ENCODE results near the gene B4GALT2.

The B4GALT2 gene

DNA sequence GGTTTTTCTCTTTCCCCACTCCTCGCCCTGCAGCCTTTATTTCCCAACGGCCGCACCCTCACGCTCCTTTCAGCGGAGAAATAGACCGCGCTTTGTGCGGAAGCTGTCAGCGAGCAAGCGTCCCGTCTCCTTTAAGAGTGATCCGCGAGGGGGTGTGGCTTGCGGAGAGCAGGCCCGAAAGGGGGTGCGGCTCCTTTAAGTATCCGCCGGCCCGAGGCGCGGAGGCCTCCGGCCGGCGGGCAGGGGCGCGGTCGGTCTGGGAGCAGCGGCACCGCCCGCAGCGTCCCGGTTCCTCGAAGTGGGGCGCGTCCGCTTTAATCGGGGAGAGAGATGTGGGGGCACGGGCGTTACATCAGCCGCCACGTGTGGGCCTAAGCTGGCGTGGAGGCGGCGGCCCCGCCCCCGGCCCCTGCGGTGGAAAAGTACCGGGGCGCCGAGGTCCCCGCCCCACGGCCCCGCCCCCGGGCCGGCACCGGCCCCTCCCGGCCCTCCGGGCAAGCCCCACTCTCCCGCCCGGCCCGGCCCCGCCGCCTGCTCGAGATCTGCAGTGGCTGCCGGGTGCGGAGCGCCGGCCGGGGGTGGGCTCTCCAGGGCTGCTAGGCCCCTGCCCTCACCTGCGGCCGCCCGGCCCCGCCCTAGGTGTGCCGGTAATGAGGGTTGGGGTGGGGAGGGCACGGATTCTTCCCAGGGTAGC lies 51.0 kb downstream of the B4GALT2 start:
- DNase-seq (ENCODE audit: low spot score), result peak; percentile 94

DNA sequence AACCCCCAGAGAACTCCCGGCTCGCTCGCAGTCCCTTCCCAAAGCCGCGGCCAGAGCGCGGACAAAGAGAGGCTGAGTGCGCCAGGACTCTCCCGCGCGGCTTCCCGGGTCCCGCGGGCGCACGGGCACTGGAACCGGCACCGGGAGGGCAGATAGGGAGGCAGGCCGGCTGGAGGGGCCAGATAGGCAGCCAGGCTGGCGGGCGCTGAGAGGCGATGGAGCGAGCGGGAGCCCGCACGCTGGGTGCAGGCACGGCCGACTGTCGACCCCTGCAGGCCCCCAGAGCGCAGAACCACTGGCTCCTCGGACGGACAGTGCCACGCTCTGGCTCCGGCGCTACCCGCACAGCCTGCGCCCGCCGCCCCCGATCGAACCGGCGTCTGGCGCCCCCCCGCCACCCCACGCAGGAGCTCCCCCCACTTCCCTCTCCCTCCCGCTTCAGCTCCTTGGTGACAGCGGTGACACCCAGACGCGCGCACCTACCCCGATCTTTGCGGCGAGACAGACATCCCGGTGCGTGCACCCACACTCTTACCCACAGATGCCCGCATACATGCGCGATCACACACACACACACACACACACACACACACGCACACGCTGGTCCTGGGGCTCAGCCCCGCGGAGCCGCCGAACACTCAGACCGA lies 51.7 kb downstream of the B4GALT2 start:
- peak; percentile 78 for DNase-seq (ENCODE audit: low spot score)

DNA sequence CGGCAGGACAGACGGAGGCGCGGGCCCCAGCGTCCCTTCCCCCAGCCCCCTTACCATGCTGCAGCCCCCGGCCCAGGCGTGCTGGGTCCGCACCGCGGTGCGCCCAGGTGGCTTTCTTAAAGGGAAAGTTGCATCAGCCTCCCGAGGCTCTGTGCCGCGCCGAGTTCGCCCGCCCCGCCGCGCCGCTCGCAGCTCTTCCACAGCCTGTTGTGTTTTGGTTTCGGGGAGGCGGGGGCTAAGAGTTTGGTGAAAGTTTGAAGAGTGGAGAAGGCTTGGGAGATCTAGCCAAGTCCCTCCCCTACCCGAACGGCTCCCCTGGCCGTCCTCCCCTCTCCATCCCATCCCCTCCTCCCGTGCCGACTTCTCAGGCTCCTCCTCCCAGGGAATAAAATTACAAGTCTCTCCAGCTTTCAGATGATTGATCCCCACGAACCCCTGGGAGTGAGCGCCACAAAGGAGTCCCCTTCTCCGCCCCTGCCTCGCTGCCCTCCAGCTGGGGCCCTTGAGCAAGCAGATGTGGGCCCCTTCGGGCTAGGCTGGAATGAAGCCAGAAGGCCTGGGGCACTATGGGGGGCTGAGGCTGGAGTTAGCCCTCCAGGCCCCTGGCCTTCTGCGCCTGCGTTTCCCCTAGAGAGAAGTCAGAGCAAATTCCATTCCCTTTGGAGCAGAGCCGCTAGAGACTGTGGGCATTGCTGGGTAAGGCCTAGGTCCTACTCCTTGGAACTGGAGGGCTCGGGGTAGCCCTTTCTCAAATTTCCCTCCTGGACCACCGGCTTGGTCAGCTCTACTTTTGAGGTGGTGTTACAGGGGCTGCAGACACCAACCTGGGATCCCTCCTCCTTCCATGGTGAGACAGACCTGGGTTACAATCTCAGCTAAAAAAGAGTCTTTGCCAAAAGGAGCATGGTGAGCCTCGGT lies 52.5 kb downstream of the B4GALT2 start, which contains the start of gene SLC6A9:
Gene SLC6A9, minus strand, starts transcription at position 211 of the 918 bp plus-strand sequence. CDS start 7,185 bp downstream, outside the sequence.
- peak; percentile 73 for DNase-seq (ENCODE audit: low spot score)

DNA sequence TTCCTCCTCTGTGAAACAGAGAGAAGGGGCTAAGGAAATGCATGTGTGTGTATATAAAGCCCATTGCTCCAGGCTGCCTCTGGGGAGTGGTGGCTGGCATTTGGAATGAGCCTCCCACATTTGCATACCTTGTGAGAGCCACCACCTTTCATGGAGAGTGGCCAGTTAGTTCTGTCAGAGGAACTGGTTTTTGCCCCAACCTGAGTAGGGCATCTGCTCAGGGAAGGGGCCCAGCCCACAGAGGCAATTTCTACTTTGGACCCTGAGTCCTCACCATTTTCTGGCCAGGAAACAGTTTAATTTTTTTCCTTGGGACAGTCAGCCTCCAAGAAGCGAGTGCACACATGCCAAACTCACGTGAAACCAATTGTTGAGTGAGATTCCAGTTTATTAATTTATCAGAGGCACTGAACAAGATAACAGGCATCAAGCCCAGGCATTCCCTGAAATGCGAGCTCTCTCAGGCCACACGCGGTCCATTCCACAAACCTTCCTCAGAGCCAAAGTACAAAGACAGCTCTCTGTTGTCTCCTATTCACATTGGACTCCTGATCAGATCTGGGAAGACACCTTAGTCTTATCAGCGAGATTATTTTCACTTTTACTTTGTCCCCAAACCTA lies 53.3 kb downstream of the B4GALT2 start:
- no peak for DNase-seq (ENCODE audit: low spot score)

DNA sequence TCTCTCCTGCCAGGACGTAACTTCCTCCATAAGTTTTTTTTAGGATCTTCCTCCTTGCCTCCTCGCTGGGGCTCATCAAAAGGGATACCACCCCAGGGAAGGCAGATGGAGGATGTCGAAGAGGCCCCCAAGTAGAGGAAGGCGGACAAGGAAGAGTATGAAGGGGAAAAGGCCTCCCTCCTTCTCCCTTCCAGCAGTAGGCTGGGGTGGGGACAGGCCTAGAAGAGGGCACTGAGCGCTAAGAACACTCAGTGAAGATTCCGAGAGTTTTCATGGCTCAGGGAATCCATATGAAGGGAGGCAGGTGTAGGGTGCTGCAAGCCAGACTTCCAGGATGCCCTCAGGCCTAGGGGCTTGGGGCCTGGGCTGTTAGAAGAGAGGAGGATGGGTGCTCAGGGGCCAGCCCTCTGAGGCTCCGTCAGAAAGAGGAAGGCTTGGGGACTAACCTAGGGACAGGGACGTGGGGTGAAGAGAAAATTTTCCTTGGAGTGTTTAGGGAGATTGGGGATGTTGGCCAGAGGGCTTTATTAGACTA lies 54.1 kb downstream of the B4GALT2 start:
- DNase-seq (ENCODE audit: low spot score), result no peak

DNA sequence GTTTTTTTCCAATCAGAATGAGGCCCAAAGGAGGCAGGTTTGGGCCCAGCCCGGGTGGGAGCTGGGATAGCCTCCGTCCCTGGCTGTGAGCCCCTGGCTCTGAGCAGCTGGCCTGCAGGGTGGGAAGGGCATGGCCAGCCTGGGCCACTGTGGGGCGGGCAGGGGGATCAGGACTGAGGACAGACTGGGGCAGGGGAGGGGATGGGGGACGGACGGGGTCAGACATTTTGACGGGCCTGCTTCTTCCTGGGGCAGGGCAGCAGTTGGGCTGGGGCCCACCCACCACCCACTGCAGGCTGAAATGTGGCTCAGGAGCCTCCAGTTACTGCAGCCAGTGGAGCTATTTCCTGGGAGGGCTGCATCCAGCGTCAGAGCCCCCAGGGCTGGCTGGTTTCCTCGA lies 54.7 kb downstream of the B4GALT2 start:
- DNase-seq (ENCODE audit: low spot score), result no peak

DNA sequence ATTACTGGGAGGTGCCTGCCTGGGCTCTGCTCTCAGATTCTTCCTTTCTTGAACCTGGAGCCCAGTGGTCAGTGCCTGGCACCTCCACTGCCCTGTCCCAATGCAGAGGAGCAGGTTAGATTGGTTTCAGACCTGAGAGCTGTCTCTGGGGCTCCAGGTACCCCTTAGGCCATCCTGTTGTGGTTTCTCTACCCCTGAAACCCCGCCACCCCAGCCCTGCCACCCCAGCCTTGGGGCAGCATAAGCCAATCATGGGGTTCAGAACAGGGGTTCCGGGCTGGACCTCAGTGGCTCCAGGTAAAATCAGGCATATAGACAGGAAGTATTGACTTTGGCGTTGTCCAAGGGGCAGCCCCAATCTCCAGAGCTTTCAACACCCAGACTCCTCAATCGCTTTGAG lies 55.4 kb downstream of the B4GALT2 start:
- DNase-seq (ENCODE audit: low spot score), result no peak

DNA sequence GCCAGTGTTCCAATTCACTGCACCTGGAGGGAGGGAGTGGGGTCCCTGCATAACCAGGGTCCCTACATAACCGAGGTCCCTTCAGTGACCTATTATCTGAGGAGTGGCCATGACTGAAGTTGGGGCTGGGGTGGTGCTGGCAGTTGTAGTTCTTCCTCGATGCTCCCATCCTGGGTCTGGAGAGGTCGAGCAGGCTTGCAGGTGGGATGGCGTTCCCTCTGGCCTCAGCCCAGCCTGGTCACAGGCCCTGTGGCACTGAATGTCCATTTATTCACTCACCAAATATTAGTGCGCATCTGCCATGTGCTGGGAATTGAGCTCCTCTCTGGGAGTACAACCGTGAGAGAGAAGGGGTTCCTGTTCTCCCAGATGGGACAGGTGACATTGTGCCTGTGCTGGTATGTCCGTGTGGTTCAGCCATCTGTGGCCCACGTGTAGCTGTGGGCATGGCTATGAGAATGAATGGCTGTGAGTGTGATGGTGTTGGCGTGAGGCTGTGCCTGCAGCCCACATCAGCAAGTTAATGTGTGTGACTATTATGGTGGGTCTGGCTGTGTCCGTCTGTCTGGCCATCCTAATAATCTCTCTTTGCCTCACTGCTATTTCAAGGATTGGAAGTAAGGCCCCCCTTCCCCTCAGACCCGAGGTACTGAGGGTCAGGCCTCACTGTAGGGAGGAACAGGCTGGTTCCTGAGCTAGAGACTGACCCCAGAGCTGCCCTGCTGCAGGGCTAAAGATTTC lies 56.1 kb downstream of the B4GALT2 start:
- DNase-seq (ENCODE audit: low spot score), result no peak

DNA sequence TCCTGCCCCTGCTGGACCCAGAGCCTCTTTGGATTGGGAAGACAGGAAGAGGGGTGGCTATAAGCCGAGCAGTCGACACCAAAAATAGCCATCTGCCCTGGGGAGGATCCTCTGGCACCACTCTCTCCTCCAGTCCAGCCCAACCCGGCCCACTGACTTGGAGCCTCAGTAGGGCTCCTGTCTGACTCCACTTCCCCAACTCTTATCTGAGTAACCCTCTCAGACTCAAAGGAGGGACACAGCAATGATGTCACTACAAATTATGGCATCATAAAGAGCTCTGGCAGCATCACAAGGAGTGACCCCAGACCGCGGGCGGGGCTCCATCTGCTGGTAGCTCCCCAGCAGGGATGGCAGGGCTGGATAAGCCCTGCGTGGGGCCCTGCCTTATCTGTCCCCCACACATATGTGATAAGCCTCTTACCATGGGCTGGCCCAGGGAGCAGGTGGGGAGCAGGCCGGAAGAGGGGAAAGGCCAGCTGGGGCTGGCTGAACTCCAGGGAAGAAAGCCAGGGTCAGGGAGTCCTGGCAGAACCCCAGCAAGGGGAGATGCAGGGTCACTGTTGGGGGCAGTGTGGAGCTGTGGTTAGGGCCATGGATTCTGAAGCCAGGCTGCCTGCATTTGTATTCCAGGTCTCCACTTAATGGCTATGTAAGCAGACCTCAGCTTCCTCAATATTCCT lies 56.9 kb downstream of the B4GALT2 start:
- DNase-seq (ENCODE audit: low spot score), result peak; percentile 29

DNA sequence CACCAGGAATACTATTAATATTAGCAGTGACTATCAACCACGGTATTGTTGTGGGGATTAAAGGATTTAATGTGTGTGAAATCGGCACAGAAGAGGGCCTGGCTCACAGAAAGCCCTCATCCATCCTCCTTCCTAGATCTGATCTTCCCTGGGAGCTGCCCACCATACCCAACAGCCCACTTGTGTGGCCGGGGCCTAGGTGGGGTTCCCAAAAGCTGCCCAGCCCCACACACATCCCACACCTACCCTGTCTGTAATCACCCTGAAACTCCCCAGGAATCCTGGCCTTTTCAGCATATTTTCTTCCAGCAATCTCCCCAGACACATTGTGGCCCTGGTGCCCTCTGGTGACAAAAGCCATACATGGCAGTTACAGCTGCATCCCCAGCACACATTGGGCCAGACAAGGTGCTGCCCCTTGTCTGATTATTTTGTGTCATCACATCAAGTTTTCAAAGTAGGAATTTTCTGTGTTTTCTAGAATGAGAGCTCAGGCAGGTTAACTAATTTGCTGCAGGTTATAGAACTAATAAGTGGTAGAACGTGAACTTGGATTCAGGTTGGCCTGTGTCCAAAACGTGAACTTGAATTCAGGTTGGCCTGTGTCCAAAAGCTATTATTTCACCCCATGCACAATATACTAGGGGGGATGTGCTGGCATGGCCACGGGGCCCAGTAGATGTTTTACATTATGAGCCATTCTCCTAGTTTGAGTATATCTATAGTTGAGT lies 57.6 kb downstream of the B4GALT2 start:
- DNase-seq (ENCODE audit: low spot score), result peak; percentile 85

DNA sequence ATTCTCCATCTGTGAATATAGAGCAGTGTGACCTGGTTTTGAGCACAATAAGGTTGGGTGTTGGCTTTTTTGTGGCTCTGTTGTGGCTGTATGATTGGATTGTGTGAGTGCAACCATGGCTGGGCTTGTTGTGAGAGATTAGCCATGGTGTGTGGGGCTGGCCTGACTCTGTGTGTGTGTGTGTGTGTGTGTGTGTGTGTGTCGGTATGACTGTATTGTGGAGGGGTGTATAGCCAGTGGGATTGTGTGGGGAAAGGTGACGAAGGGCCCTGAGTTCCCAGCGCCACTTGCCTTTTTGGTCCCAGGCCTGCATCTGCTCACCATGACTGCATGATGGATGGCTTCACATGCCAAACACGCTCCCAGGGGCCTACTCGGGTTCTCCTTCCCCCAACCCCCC lies 58.1 kb downstream of the B4GALT2 start:
- DNase-seq (ENCODE audit: low spot score), result no peak

DNA sequence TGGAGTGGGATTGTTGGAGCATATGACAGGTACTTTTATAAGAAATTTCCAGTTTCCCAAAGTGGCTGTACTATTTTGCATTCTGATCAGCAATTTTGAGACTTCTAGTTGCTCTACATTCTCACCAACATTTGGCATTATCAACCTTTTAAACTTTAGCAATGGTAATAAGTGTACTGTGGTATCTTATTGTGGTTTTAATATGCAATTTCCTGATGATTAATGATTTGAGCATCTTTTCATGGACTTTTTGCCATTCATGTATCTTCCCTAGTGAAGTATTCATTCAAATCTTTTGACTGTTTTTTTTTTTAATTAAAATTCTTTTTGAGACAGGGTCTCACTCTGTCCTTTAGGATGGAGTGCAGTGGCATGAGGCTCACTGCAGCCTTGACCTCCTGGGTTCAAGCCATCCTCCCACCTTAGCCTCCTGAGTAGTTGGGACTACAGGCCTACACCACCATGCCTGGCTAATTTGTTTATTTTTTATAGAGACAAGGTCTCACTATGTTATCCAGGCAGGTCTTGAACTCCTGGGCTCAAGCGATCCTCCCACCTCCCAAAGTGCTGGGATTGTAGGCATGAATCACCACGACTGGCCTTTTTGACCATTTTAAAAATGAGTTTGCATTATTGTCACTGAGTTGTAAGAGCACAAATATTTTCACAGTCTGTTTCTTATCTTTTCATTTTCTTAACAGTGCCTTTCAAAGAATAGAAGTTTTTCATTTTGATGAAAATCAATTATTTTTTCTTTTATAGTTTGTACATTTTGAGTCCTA lies 60.1 kb downstream of the B4GALT2 start:
- DNase-seq (ENCODE audit: low spot score), result no peak

DNA sequence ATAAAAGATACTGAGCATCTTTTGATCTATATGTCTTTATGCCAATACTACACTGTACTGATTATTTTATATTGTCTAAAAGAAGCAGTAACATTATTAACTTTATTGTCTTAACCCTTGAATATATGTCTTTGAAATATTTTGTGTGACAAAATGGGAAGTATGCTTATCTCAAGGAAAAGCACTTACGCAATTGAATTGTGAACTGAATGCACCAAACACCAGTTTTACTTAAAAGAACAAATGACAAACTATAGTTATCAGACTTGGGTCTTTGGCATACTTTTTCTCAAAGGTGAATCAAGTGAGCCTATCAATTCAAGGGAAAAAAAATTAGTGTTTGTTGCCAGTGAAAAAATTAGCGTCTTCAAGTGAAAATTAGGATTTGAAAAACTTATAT lies 61.4 kb downstream of the B4GALT2 start:
- DNase-seq (ENCODE audit: low spot score), result no peak
